Upper lobe of left lung (tissue), 4 donors: ENCODE results near the gene ITPR2.

ENCODE experiments used
- EP300 ChIP-seq, 4 donors: sonication (generic); formaldehyde crosslinking; IDR thresholded peaks; one replicate each; pipeline ENCODE4 v1.5.1; 2017; ENCODE audit warnings: antibody characterized with exemption in 4 of 4, control low read depth in 2 of 4
- POLR2A ChIP-seq, 4 donors: fragments of 450-650 bp; IDR thresholded peaks; one replicate each; pipeline ENCODE4 v1.5.1; 2016 to 2017; ENCODE audit warnings: antibody characterized with exemption in 4 of 4, mild to moderate bottlenecking in 2 of 4
- POLR2AphosphoS5 ChIP-seq, 2 donors: sonication (generic); formaldehyde crosslinking; IDR thresholded peaks; one replicate each; pipeline ENCODE4 v1.5.1; 2017; ENCODE audit warnings: antibody characterized with exemption in 2 of 2
- TF ChIP-seq, protein P1 (sequence below), 6 experiments: fragments of 450-650 bp in 4 of 6; fragments of 200-600 bp in 2 of 6; sonication (generic) in 2 of 6; IDR thresholded peaks; one replicate each; pipeline ENCODE4 v1.5.1; 2016 to 2019; ENCODE audit warnings: antibody characterized with exemption in 6 of 6

DNA sequence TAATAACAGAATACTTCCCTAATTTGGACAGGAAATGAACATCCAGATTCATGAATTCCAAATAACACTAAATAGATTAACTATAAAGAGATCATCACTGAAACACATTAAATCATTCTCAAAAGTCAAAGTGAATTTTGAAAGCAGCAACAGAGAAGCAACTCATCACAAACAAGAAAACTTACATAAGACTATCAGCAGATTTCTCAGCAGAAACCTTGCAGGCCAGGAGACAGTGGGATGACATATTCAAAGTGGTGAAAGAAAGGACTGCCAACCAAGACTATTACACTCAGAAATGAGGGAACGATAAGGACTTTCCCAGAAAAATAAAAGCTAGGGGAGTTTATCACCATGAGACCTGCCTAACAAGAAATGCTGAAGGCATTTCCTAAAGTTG is 70.8 kb downstream of the ITPR2 start:
- TF ChIP-seq, protein P1, sequence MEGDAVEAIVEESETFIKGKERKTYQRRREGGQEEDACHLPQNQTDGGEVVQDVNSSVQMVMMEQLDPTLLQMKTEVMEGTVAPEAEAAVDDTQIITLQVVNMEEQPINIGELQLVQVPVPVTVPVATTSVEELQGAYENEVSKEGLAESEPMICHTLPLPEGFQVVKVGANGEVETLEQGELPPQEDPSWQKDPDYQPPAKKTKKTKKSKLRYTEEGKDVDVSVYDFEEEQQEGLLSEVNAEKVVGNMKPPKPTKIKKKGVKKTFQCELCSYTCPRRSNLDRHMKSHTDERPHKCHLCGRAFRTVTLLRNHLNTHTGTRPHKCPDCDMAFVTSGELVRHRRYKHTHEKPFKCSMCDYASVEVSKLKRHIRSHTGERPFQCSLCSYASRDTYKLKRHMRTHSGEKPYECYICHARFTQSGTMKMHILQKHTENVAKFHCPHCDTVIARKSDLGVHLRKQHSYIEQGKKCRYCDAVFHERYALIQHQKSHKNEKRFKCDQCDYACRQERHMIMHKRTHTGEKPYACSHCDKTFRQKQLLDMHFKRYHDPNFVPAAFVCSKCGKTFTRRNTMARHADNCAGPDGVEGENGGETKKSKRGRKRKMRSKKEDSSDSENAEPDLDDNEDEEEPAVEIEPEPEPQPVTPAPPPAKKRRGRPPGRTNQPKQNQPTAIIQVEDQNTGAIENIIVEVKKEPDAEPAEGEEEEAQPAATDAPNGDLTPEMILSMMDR (IDR thresholded peaks at IDR 0.05), result no peak
- no peak for TF ChIP-seq POLR2A (IDR thresholded peaks at IDR 0.05)
- TF ChIP-seq POLR2AphosphoS5 (IDR thresholded peaks at IDR 0.05), result no peak
- no peak for TF ChIP-seq EP300 (IDR thresholded peaks at IDR 0.05)
